ENCODE results near the gene LRP10. TPM values are rescaled to one million over a fixed set of nuclear protein-coding genes. Genes with fewer than 3 reads are reported as not detected.

The LRP10 gene, protein sequence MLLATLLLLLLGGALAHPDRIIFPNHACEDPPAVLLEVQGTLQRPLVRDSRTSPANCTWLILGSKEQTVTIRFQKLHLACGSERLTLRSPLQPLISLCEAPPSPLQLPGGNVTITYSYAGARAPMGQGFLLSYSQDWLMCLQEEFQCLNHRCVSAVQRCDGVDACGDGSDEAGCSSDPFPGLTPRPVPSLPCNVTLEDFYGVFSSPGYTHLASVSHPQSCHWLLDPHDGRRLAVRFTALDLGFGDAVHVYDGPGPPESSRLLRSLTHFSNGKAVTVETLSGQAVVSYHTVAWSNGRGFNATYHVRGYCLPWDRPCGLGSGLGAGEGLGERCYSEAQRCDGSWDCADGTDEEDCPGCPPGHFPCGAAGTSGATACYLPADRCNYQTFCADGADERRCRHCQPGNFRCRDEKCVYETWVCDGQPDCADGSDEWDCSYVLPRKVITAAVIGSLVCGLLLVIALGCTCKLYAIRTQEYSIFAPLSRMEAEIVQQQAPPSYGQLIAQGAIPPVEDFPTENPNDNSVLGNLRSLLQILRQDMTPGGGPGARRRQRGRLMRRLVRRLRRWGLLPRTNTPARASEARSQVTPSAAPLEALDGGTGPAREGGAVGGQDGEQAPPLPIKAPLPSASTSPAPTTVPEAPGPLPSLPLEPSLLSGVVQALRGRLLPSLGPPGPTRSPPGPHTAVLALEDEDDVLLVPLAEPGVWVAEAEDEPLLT
- total RNA-seq (2022; extraction: Qiagen RNA extraction; ENCODE audit: low read depth): 47.8 to 93.1 TPM (median 76.8 TPM) in 5 replicates

DNA sequence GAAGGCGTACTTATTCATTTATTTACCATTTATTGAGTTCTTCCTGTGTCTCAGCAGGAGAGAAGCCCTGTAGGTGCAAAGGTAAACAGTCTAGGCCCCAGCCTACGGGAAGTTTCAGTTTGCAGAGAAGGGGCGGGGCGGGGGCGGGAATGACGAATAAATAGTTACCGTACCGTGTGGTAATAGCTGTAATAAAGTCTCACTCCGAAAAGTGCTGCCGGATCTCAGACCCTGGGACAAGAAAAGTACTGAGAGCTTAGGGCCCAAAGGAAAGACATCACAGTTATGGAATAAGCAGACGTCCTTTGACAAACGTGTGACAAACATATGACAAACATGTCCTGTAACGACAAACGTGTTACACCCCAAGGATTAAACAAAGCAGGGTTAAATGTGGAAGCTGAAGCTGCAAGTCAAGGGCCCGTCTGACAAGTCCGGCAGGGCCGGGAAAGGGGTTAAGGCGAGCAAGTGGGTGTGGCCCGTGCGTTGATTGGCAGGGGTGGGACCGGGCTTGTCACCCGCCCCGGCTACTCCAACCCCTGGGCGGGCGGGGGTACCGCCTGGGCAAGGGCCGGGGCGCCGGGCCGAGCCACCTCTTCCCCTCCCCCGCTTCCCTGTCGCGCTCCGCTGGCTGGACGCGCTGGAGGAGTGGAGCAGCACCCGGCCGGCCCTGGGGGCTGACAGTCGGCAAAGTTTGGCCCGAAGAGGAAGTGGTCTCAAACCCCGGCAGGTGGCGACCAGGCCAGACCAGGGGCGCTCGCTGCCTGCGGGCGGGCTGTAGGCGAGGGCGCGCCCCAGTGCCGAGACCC is at the start of gene LRP10:
TSS of gene LRP10 (plus strand) at position 517 of the 809 bp plus-strand sequence. CDS start 564 bp downstream, outside the sequence.

DNA sequence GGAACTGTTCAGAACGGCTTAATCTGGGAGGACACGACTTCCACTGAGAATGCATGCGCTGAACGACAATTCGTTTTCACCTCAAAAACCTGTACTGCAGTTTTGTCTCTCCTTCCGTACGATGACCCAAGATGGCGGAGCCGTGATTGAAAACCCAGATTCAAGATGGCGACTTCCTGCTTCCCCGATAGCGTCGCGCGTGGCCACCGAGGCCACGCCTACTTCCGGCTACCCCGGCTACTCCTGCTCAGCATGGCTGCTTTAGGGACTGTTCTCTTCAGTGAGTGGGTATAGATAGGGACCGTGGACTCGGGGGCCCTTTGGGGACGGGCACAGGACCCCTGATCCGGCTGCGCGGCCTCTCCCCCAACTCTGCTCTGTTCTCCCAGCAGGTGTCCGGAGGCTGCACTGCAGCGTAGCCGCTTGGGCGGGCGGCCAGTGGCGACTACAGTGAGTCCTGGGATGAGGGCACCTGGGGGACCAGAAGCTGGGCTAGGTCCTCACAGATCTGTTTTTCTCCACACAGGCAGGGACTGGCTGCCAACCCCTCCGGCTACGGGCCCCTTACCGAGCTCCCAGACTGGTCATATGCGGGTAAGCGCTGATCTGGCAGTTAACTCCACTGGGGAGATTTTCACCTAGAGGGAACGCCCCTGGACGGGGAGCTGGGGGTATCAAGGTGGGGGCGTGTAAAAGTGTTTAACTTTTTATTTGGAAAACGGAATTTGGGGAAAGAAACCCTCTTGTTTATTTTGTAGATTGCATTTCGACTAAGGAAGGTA is 41.7 kb upstream of the LRP10 start, which contains the start of gene MRPL52:
TSS of gene MRPL52 (plus strand) at position 227 of the 782 bp plus-strand sequence. CDS start at position 253, 26 bp downstream.

DNA sequence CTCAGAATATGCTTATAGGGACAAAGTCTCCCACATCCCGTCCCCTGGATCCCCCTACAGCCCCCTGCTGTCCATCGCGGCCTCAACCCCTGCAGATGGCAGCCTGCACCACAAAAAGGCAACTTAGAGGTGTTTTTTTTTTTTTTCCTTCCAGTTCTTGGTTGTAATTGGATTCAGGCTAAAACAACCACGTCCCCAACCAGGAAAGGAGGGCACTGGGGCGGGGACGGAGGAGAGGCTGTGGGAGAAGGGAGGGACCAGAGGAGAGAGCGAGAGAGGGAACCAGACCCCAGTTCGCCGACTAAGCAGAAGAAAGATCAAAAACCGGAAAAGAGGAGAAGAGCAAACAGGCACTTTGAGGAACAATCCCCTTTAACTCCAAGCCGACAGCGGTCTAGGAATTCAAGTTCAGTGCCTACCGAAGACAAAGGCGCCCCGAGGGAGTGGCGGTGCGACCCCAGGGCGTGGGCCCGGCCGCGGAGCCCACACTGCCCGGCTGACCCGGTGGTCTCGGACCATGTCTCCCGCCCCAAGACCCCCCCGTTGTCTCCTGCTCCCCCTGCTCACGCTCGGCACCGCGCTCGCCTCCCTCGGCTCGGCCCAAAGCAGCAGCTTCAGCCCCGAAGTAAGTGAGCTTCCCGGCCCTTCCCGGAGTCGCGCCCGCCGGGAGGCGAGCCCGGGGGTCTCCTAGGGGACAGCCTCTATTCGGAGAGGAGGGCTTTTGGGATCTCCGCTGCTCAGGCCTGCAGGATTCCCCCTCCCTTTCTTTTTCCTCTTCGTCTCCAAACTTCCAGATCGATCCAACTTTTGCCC is 35.0 kb upstream of the LRP10 start, which contains the start of gene MMP14:
TSS of gene MMP14 (plus strand) at position 285 of the 813 bp plus-strand sequence. CDS start at position 518, 233 bp downstream.

DNA sequence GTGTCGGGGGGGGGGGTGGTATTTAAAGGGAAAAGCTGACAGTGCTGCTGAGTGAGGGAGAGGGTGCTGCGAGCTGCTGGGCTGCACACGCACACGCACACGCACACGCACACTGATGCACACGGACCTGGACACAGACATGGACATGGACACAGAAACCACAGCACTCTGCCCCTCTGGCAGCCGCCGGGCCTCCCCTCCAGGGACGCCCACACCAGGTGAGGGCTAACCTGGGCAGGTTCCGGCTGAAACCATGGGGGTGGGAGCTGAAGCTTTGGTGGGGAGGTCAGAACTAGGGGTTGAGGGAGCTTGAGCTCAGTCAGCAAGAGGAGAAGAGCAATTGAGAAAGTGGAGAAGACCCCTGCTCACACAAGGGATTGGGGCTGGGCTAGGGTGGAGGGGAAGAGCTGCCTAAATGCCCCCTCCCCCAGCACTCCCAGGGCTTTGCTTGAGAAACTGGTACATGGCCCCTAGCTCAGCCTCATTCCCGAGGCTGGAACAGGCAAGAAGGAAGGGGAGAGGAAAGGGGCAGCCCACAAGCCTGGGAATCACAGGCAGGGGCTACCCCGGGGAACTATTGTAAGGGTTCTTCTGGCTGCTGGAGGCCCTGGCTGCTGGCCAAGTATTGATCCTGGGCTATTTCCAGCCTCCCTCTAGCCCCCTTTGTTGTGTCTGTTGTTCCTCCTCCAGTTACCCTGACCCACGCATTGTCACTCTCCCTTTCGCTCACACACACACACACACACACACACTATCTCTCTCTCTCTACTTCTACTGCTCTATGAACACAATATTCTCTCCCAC is 11.8 kb downstream of the LRP10 start, which contains the start of gene REM2:
TSS of gene REM2 (plus strand) at position 50 of the 804 bp plus-strand sequence. CDS start at position 116, 66 bp downstream.

DNA sequence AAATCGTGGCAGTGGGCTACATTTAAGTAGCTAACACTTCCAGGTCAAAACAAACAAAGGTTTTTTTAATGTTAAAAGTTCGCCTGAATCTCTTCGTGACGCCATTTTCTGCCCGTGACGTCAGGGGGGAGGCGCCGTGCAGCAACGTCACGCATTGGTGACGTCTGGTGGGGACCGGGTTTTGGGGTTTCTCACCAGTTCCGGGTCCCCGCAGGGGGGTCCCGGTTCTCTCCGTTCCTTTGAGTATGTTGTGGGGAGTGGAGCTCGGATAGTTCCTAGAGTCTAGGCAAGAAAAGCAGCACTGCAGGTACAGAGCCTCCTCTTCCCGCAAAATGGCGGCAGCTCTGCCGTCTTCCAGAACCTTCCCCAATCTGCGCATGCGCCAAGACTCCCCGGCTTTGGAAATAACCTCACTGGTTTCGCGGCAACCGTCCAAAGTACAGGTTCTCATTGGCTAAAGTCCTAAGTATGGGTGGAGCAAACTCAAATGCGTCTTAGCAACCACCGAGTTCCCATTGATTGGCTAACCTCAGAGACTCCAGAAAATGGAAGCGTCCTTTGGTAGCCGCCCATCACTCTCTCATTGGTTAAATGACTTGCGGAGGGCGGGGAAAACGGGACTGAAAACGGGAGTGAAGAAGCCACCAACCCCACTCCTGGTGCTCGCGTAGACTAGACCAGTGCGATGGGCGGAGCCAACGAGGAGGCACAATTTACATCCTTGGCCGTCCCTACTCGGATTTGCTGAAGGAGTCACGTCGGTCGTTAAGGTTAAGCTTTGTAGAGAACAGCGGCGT is 47.5 kb downstream of the LRP10 start, which contains the start of gene RBM23:
TSS of gene RBM23 (minus strand) at position 346 of the 797 bp plus-strand sequence.

DNA sequence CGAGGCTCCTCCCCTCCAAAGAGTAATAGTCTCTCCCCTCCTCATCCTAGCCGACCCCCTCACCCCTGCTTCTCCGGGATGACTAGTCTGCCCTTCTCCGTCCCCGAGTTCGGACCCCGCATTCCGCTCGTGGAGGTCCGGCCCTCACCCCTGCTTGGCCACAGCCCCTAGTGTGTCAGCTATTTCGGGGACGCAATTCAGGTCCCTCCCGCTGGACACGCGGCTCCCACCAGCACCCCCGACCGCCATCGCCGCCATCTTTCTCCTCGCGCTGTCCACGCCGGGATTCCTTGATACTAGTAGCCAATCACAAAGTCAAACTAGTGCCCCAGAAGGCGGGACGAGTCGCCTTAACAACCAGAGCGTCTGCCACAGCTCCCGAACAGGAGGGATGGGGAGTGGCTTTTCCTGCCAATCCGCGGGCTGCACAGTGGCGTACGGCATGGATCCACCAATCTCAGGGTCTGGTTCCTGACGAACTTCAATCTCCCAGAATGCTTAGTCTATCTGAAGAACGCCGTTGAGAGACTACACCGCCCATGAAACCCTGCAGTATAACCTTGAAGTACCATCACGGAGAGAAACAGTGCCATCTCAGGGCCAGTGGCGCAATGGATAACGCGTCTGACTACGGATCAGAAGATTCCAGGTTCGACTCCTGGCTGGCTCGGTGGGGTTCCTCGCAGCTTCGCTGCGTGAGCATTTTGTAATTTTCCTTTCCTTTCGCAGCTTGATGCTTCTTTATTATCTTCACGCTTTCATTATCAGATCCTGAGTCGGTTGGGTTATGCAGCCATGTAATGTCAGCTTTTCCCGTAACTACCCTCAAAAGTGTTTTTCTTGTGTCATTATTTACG is 57.8 kb downstream of the LRP10 start, which contains the start of gene PRMT5:
TSS of gene PRMT5 (minus strand) at position 273 of the 857 bp plus-strand sequence. CDS start at position 258, 15 bp downstream.

Other genes starting within 250 kb of the LRP10 start
- gene OR6J1, start 227.4 kb upstream of the LRP10 start, total RNA-seq (2022; extraction: Qiagen RNA extraction; ENCODE audit: low read depth): not detected in 5 replicates
- gene OXA1L, start 105.1 kb upstream of the LRP10 start, total RNA-seq (2022; extraction: Qiagen RNA extraction; ENCODE audit: low read depth): 137 to 162 TPM (median 156 TPM) in 5 replicates
- gene SLC7A7, start 56.3 kb upstream of the LRP10 start, total RNA-seq (2022; extraction: Qiagen RNA extraction; ENCODE audit: low read depth): 16.5 to 21.7 TPM (median 19.0 TPM) in 5 replicates
- 143 to 223 TPM (median 180 TPM) in 5 replicates for gene MRPL52, start 41.9 kb upstream of the LRP10 start, total RNA-seq (2022; extraction: Qiagen RNA extraction; ENCODE audit: low read depth)
- 0.55 to 0.92 TPM (median 0.87 TPM) in 5 replicates for gene MMP14, start 35.2 kb upstream of the LRP10 start, total RNA-seq (2022; extraction: Qiagen RNA extraction; ENCODE audit: low read depth)
- 0.26 to 0.67 TPM (median 0.33 TPM) in 5 replicates for gene REM2, start 11.5 kb downstream of the LRP10 start, total RNA-seq (2022; extraction: Qiagen RNA extraction; ENCODE audit: low read depth)
- 48.9 to 66.4 TPM (median 62.5 TPM) in 5 replicates for gene RBM23, start 47.4 kb downstream of the LRP10 start, total RNA-seq (2022; extraction: Qiagen RNA extraction; ENCODE audit: low read depth)
- gene PRMT5, start 57.6 kb downstream of the LRP10 start, total RNA-seq (2022; extraction: Qiagen RNA extraction; ENCODE audit: low read depth): 98.4 to 196 TPM (median 116 TPM) in 5 replicates
- gene HAUS4, start 85.3 kb downstream of the LRP10 start, total RNA-seq (2022; extraction: Qiagen RNA extraction; ENCODE audit: low read depth): 32.7 to 38.7 TPM (median 37.1 TPM) in 5 replicates
- 33.6 to 42.2 TPM (median 39.4 TPM) in 5 replicates for gene AJUBA, start 110.8 kb downstream of the LRP10 start, total RNA-seq (2022; extraction: Qiagen RNA extraction; ENCODE audit: low read depth)
- 2.7 to 4.4 TPM (median 3.3 TPM) in 5 replicates for gene C14orf93, start 138.4 kb downstream of the LRP10 start, total RNA-seq (2022; extraction: Qiagen RNA extraction; ENCODE audit: low read depth)
- gene PSMB5, start 163.2 kb downstream of the LRP10 start, total RNA-seq (2022; extraction: Qiagen RNA extraction; ENCODE audit: low read depth): 269 to 342 TPM (median 304 TPM) in 5 replicates
- gene PSMB11, start 170.5 kb downstream of the LRP10 start, total RNA-seq (2022; extraction: Qiagen RNA extraction; ENCODE audit: low read depth): not detected in 5 replicates
- gene CDH24, start 185.8 kb downstream of the LRP10 start, total RNA-seq (2022; extraction: Qiagen RNA extraction; ENCODE audit: low read depth): 2.0 to 5.3 TPM (median 5.0 TPM) in 5 replicates
- gene ACIN1, start 223.4 kb downstream of the LRP10 start, total RNA-seq (2022; extraction: Qiagen RNA extraction; ENCODE audit: low read depth): 101 to 111 TPM (median 107 TPM) in 5 replicates
- gene C14orf119, start 223.8 kb downstream of the LRP10 start, total RNA-seq (2022; extraction: Qiagen RNA extraction; ENCODE audit: low read depth): 84.6 to 107 TPM (median 101 TPM) in 5 replicates
- not detected in 5 replicates for gene CIROP, start 233.2 kb downstream of the LRP10 start, total RNA-seq (2022; extraction: Qiagen RNA extraction; ENCODE audit: low read depth)
- 0.12 TPM in 1 of 5 replicates, not detected in the others for gene CEBPE, start 247.5 kb downstream of the LRP10 start, total RNA-seq (2022; extraction: Qiagen RNA extraction; ENCODE audit: low read depth)

Data from A549 treated with ZK216348 at 1 μM for 4 hours (cell line).